AG04449 (cell line): ENCODE measurements around the gene HOXB5.

Source experiments
- CTCF ChIA-PET: fragments of 350-600 bp; formaldehyde crosslinking; extraction: SDS; loops from one replicate; lab custom pipeline; 2021; ENCODE audit warnings: antibody characterized with exemption; lab: Yijun Ruan, JAX
- POLR2A ChIA-PET: fragments of 400-600, 350-600 bp; formaldehyde crosslinking; extraction: SDS; loops from one replicate; lab custom pipeline; 2020; ENCODE audit warnings: antibody characterized with exemption, inconsistent platforms; lab: Yijun Ruan, JAX
- DNase-seq: peaks from one replicate; pipeline ENCODE4 v3.0.0-alpha.2; 2010; ENCODE audit warnings: low read depth, low spot score
- H3K4me3 ChIP-seq: 2 replicates; pipeline ENCODE4 v1.5.1; 2011; ENCODE audit warnings: low read depth, mild to moderate bottlenecking, control low read depth, low read length
- TF ChIP-seq, protein P1 (sequence below): IDR thresholded peaks from one replicate; pipeline ENCODE4 v1.5.1; 2011; ENCODE audit warnings: mild to moderate bottlenecking, moderate library complexity, low read length, control low read depth, inconsistent platforms; ENCODE audit not compliant: insufficient read depth; ENCODE audit errors: missing control alignments

HOXB5 gene

DNA sequence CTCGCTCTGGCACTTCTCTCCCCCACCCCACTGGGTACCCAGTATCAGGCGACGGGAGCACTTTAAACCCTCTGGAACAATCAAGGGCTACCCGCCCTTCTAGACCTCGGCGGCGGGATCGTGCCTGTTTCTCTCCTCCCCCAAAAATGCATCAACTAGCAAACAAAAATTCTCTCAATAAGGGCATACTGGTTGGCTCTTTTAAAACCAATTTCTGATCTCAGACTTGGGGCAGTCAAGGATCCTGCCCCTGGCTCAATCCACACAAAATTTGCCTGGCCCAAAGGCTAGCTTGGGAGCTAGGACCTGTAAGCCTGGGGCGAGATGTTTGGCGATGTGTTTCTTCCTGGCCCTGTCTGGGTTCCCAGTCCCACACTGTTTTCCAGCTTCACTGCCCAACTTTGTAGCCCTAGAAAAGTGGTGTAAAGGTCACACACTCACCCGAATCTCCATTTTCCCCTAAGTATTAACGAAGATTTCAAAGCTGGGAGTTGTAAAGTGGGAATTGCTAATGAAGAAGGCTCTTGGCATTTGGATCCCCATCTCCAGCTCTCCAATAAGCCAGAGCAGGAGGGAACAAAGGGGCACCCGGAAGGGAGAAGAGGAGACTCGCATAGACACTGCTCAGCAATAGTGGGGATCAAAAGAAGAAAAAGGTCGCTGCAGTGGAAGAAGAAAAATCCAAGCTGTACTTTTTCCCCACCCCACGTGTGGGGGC lies 34.3 kb downstream of the HOXB5 start:
- no peak overlapping the region for H3K4me3 ChIP-seq
- ChIA-PET POLR2A (interaction anchor here (0.7 to 1.6 kb wide), 5 partner anchors 9 to 41 kb away, joined by 3 to 7 read pairs (median 4); no protein-coding TSS in a partner anchor), CTCF (interaction anchor here (1.0 to 1.9 kb wide), 5 partner anchors 10 to 225 kb away, joined by 3 to 5 read pairs (median 3); no protein-coding TSS in a partner anchor)
- TF ChIP-seq, protein P1, sequence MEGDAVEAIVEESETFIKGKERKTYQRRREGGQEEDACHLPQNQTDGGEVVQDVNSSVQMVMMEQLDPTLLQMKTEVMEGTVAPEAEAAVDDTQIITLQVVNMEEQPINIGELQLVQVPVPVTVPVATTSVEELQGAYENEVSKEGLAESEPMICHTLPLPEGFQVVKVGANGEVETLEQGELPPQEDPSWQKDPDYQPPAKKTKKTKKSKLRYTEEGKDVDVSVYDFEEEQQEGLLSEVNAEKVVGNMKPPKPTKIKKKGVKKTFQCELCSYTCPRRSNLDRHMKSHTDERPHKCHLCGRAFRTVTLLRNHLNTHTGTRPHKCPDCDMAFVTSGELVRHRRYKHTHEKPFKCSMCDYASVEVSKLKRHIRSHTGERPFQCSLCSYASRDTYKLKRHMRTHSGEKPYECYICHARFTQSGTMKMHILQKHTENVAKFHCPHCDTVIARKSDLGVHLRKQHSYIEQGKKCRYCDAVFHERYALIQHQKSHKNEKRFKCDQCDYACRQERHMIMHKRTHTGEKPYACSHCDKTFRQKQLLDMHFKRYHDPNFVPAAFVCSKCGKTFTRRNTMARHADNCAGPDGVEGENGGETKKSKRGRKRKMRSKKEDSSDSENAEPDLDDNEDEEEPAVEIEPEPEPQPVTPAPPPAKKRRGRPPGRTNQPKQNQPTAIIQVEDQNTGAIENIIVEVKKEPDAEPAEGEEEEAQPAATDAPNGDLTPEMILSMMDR, result no peak
- no peak for DNase-seq

DNA sequence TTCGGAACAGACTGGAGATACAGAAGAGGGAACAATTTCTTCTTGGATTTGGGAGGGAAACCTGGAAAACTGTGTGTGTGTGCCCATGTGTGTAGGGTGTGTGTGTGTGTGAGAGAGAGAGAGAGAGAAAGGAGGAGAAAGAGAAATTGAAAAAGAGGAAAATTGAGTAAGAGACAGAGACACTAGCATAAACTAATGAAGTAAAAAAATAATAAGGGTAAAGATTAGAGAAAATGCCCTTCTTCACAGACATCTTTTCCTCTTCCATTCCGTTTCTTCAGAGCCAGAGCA lies 34.8 kb downstream of the HOXB5 start:
- H3K4me3 ChIP-seq, result no peak overlapping the region
- CTCF ChIA-PET, result interaction anchor here (1.4 kb wide), 1 partner anchor 206 kb away, joined by 4 read pairs; no protein-coding TSS in a partner anchor
- DNase-seq, result no peak
- TF ChIP-seq, protein P1, result no peak
- POLR2A ChIA-PET, result interaction anchor here (0.7 to 0.9 kb wide), 3 partner anchors 9 to 29 kb away, joined by 3 to 4 read pairs (median 3); no protein-coding TSS in a partner anchor

DNA sequence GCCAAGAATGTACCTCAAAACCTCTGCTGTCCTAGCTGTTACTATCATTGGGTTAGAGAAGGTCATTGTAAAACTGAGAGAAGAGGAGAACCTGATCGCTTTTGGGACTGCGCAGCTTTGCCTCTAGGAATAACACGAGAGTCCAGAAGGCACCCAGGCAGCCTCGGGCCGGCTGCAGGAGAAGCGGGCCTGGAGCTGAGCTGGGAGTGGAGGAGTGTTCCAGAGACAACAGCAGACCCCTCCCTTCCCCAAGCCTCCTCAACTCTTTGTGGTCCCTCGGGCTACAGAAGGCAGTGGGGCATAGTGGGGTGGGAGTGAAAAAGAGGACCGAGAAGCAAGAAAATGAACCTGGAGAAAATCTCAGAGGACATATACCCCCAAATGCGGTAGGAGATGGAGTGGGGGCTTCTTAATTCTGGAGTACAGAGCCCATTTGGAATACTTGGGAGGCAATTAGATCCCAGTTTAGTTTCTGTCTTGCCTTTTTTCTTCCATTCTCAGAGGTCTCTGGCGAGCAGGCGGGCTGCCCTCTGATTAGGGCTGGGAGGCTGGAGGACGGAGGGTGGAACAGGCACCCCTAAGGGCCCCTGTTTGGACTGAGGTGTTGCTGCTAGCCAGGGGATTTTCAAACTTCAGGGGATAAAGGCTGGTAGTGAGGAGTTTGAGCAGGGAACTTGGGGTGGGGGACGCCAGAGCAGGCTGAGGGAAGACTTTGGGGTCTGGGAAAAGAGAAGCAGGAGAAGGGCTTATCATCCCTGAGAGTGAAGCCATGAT lies 35.3 kb downstream of the HOXB5 start:
- TF ChIP-seq, protein P1, result no peak
- CTCF ChIA-PET, result interaction anchor here (0.7 to 3.6 kb wide), 7 partner anchors 11 to 207 kb away, joined by 3 to 22 read pairs (median 4); partner anchors contain the start of gene HOXB5
- no peak for DNase-seq
- no peak overlapping the region for H3K4me3 ChIP-seq
- POLR2A ChIA-PET, result interaction anchor here (0.6 to 0.9 kb wide), 2 partner anchors 18 to 75 kb away, joined by 3 to 4 read pairs; no protein-coding TSS in a partner anchor

DNA sequence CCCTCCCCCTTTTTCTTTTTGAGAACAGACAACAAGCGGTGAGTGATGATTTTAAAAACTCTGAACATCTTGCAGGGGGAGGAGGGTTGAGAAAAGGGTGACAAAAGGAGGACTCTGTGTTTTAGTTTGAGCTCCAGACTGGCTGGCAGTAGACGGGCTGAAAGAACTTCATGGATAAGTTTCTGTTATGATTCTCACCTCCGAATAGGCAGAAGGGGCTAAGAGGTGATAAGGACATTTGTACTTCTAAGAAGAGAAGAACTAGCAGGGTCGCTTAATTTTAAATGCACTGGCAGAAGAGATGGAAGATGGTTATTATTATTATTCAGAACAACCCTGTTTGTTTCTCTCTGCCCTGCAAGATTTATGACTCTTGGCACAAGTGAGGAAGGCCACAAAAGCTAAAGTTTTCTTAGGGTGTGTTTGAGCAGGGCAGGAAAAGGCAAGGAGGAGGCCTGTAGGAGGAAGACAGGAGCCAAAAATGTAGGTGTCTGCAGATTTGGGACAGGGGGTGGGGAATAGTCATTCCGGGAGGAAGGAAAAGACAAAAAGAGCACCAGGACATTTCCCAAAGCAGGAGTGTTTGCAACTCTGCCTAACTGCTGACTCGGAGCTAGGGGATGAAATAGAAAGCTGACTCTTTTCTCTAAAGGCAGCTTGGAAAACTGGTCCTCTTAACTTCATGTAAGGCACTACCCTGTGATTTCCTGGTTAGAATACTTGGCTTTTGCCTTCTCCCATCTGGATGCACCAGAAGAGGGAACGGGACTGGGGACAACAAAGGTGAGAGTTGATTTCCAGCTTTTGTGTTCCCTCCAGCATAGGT lies 36.8 kb downstream of the HOXB5 start:
- TF ChIP-seq, protein P1, result no peak
- ChIA-PET POLR2A (interaction anchor here (0.6 to 3.1 kb wide), 11 partner anchors 10 to 73 kb away, joined by 3 to 17 read pairs (median 3); partner anchors contain the start of gene HOXB5), CTCF (interaction anchor here (0.8 to 3.6 kb wide), 13 partner anchors 9 to 248 kb away, joined by 3 to 22 read pairs (median 4); partner anchors contain the start of gene HOXB5)
- DNase-seq, result no peak
- peak overlapping the region; percentile 32 for H3K4me3 ChIP-seq

DNA sequence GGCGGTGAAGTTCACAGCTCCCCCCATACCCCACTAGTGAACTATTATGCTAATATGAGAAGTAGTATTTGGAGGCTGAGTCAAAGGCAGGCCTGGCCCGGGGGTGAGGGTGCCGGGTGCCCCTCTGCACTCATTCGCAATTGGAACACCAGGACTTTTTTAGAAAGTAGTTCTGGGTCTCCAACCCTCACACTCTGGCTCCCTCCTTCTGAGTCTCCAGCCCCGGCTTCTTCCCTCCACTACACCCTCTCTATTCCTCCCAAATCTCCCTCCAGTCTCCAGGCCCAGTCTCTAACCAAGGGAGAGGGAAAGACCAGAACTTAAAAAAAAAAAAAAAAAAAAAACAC lies 37.4 kb downstream of the HOXB5 start:
- ChIA-PET POLR2A (interaction anchor here (0.9 to 3.1 kb wide), 10 partner anchors 9 to 73 kb away, joined by 3 to 17 read pairs (median 5); partner anchors contain the start of gene HOXB5), CTCF (interaction anchor here (1.0 to 3.6 kb wide), 9 partner anchors 9 to 247 kb away, joined by 3 to 22 read pairs (median 7); partner anchors contain the start of gene HOXB5)
- no peak for DNase-seq
- TF ChIP-seq, protein P1, result no peak
- H3K4me3 ChIP-seq, result peak overlapping the region; percentile 32
